GM12865 (cell line): ENCODE measurements around the gene GNAI2.
A peak's percentile ranks its signal among the peaks of the same experiment; 100 is the strongest.

ENCODE experiments used
- DNase-seq: peaks from one replicate; pipeline ENCODE4 v3.0.0; 2010; ENCODE audit warnings: low read depth
- H3K4me3 ChIP-seq: 2 replicates; pipeline ENCODE4 v1.5.1; 2011; ENCODE audit warnings: mild to moderate bottlenecking, low read depth, low read length, control low read depth
- CTCF ChIP-seq: IDR thresholded peaks from 2 replicates; pipeline ENCODE4 v1.5.1; 2011; ENCODE audit warnings: low read length, control low read depth, low read depth, inconsistent platforms; ENCODE audit not compliant: insufficient read depth; ENCODE audit errors: missing control alignments

GNAI2 gene

GRCh38 chr3:50274371-50275104 is 38.5 kb downstream of the GNAI2 start:
- TF ChIP-seq CTCF, result peak; percentile 78
- H3K4me3 ChIP-seq, result no peak overlapping the region
- peak; percentile 85 for DNase-seq

- DNase-seq, result no peak
- no peak overlapping the region for H3K4me3 ChIP-seq
- TF ChIP-seq CTCF, result no peak
Measured at GRCh38 chr3:50275141-50275995, 39.4 kb downstream of the GNAI2 start.

- TF ChIP-seq CTCF, result no peak
- DNase-seq, result no peak
- H3K4me3 ChIP-seq, result no peak overlapping the region
Measured at GRCh38 chr3:50275996-50276761, 40.2 kb downstream of the GNAI2 start.

GRCh38 chr3:50276762-50277101 is 40.7 kb downstream of the GNAI2 start:
- H3K4me3 ChIP-seq, result no peak overlapping the region
- DNase-seq, result no peak
- TF ChIP-seq CTCF, result no peak

- H3K4me3 ChIP-seq, result no peak overlapping the region
- no peak for TF ChIP-seq CTCF
- DNase-seq, result no peak
Measured at GRCh38 chr3:50278123-50278879, 42.3 kb downstream of the GNAI2 start.

- no peak for DNase-seq
- TF ChIP-seq CTCF, result no peak
- no peak within 1 kb of the TSS for H3K4me3 ChIP-seq
Measured at GRCh38 chr3:50278880-50279224, 42.8 kb downstream of the GNAI2 start, which contains the start of gene LSMEM2. Gene LSMEM2 (plus strand): TSS chr3:50279087. CDS start chr3:50279114, 27 bp downstream.
